GM19438 (cell line): Measurements from ENCODE around the gene EBLN1.

Experiments
- ATAC-seq: cut with Tn5 transposase; IDR thresholded peaks from one replicate; pipeline ENCODE4 v1.9.1; 2021; ENCODE audit warnings: low read depth; ENCODE audit not compliant: unreplicated experiment

Gene EBLN1

DNA sequence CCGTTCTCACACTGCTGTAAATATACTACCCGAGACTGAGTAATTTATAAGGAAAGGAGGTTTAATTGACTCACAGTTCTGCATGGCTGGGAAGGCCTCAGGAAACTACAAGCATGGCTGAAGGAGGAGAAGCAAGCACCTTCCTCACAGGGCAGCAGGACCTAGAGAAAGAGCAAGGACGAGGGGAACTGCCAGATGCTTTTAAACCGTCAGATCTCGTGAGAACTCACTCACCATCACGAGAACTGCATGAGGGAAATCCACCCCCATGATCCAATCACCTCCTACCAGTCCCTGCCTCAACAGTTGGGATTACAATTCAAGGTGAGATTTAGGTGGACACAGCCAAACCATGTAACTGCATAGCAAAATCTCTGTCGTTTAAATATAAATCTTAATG is at the start of gene EBLN1:
TSS of gene EBLN1 (minus strand) at position 174 of the 400 bp plus-strand sequence. CDS start 8,032 bp downstream, outside the sequence.
- no peak for ATAC-seq

GRCh38 chr10:22265839-22266537 is 48.2 kb upstream of the EBLN1 start:
- ATAC-seq = no peak

DNA sequence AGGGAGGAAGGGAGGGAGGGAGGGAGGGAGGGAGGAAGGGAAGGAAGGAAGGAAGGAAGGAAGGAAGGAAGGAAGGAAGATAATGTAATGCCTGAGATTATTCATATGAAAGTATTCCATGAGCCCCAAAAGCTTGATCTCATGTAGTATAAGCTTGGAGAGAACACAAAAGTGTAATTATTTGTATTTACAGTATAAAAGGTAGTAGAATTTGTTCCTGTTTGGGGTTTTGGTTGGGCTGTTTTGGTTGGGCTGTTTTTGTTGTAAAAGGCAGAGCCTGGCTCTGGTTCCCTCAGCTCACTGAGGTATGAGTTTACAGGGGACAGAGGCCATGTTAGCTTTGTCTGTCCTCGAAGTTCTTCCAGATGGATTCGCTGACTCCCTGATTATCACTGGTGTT is 45.3 kb upstream of the EBLN1 start:
- no peak for ATAC-seq

DNA sequence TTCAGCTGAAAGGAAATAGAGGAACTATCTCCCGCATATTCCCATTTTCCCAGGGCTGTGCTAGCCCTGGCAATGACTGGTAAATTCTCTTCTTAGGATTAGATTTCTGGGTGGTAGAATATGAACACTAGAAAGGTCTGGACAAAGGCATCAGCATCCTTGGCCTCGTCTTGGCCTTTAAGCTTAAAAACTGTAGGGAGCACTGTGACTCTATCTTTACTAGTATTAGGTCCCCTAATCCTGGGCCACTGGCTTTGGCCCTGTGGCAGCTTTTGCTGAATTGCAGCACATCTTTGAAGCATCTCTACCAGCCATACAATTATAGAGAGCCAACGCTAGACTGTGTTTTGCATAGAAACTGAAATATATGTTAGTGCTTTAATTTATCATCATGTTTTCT is 41.5 kb upstream of the EBLN1 start:
- no peak for ATAC-seq

- ATAC-seq = no peak
Measured at GRCh38 chr10:22258471-22258870, 40.7 kb upstream of the EBLN1 start.

- ATAC-seq = no peak
Measured at GRCh38 chr10:22253580-22253882, 35.7 kb upstream of the EBLN1 start.

GRCh38 chr10:22252801-22253579 is 35.2 kb upstream of the EBLN1 start:
- ATAC-seq = peak; percentile 33

DNA sequence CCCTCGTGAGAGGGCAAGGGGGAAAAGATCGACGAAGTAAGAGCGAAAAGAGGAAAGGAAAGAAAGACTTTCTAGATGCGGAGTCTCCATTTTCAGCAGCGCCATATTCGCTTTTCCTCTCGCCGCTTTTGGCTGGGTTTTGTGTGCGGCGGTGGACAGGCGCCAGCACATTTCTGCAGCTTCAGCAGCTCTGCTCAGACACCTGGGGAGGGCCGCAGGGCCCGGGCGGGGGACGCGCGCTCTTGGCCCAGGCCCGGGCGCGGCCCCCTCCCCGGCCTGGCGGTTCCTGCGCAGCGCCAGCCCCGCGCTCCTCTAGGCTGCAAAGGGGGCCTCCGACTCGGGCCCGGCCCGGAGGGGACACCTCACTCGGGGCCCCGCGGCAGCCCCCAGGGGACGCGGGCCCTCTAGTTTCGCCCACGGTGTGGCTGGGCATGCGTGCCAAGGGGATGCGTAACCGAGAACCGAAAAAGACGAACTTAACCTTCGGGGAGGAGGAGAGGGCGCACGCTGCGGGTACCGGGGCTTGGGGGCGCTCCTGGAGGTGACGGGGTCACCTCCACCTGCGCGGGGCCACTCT is 34.5 kb upstream of the EBLN1 start:
- ATAC-seq = peak; percentile 53

DNA sequence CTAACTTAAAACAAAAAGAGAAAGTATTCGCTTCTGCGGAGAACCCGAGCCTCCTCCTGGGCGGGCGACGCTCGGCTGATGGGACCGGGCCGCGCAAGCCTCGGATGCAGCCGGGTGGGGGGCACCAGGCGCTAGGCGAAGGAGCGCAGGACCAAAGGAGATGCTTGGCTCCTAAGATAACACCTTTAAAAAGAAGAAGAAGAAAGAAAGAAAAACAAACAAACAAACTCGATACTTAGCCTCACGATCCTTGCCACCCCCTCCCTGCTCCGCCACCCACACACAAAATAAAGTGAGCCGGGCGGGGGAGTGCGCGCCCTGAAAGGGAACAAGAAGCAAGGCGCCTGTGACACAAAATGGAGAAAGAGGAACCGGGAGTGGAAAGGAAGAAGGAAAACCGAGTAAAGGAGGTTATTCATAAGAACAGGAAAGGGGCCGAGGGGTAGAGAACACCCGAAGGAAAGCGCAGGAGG is 34.0 kb upstream of the EBLN1 start:
- peak; percentile 49 for ATAC-seq

GRCh38 chr10:22250897-22251660 is 33.3 kb upstream of the EBLN1 start:
- ATAC-seq = no peak

GRCh38 chr10:22247636-22248035 is 29.8 kb upstream of the EBLN1 start:
- ATAC-seq = no peak

DNA sequence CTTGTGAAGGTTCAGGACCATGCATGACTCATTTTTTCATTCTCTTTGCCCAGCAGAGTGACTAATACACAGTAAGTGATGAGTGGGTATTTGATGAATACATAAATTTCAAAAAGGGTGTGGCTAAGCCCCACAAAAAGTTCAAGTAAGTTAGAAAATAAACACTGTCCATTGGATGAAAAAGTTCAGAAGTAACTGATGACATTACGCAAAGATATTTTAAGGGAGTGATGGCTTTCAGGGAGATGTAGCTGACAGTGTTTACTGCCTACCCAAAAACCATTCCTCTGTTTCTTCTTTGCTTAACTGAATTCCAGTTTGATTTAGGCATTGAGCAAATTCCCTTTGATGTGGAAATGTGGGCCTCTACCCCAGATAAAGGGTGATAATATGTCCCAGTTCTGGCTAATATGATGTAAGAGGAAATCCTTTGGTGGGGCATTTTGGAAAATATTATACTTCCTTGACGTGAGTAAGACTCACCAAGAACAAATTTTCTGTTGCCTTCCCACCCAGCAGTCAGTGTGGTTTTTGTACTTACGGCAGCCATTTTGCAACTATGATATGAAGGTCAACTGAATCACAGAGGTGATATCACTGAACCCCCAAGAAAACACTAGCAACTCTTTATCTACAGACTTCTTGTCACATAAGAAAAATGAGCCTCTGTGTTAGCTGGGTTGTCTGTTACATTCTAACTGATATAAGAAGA is 29.0 kb upstream of the EBLN1 start:
- no peak for ATAC-seq

GRCh38 chr10:22245567-22245966 is 27.8 kb upstream of the EBLN1 start:
- no peak for ATAC-seq

GRCh38 chr10:22244855-22245254 is 27.0 kb upstream of the EBLN1 start:
- no peak for ATAC-seq

- no peak for ATAC-seq
Measured at GRCh38 chr10:22244001-22244400, 26.2 kb upstream of the EBLN1 start.

DNA sequence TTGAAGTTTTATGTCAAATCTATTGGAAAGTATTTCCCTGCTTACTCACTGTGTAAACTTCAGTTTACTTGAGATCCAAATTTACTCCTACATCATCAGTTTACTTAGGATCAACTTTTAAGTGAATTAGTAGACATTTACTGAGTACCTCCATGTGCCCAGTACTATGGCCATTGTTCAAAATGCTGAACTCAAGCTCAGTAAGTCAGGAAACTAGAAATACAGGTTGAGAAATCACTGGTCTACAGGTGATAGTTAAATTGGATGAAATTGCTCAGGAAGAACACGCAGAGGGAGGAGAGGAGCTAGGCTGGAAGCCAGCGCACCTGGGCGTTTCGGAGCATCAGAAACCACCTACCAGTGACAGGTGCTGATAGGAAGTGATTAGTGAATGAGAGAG is 25.5 kb upstream of the EBLN1 start:
- ATAC-seq = no peak

- no peak for ATAC-seq
Measured at GRCh38 chr10:22231260-22231659, 13.4 kb upstream of the EBLN1 start.

DNA sequence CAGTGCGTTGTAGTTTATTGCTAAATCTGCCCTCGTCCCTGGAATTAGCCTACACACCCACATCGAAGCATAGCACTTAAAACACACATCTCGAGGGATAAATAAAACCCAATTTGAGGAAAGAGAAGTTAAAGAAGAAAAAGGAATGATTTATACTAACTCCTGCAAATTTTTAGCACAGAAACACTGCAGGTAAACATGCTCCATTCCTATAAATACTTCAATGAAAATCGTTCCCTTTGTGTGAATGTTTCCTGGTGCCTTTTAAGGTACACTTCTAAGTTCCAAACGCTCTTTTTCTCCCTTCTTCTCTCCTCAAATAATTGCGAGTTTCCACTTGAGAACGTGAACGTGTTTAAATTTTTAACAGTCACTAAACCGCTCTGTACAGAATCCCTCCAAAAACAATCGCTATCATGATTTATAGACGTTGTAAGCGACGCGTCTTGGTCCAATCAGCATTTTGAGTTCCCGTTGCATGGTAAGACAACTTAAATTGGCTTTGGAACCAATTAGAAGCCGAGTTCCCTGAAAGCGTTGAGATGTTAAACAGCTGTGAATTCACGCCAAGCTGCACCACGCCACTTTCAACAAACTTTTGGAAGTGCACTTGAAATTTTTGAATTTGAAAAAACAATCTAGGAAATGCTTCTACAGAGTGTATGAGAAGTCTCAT is 12.5 kb upstream of the EBLN1 start:
- ATAC-seq = no peak

DNA sequence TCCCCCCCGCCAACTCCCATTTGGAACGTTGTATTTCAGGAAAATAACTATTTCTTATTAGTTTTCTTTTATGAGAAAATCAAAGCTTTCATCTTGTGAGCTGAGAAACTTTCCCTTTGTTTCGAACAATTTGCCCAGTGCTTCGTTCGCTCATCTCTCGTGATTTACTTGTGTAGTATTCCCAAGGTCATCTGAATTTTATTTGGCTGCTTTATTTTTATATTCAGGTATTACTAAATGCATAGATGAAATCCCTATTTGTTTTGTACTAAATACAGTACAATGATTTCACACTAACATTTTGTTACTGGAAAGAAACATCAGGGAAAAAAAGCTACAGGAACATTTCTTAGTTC is 12.0 kb upstream of the EBLN1 start:
- ATAC-seq = no peak
